ENCODE results near the gene WNT9B.
"Not testable (repeated sequence)": the region's sequence is repeated elsewhere in the genome, so short reads cannot be mapped to it uniquely, and the experiment has no call there.

Gene WNT9B

GRCh38 chr17:46916623-46917022 is 65.2 kb downstream of the WNT9B start:
- DNase-seq, result no peak

- DNase-seq, result no peak
These were observed 65.7 kb downstream of the WNT9B start for GRCh38 chr17:46917041-46917440.

GRCh38 chr17:46917516-46917915 is 66.1 kb downstream of the WNT9B start:
- no peak for DNase-seq

- not testable (repeated sequence) for DNase-seq
These were observed 70.6 kb downstream of the WNT9B start for GRCh38 chr17:46921962-46922361.

- no peak for DNase-seq
These were observed 71.1 kb downstream of the WNT9B start for GRCh38 chr17:46922487-46922803.

GRCh38 chr17:46922804-46923635 is 71.6 kb downstream of the WNT9B start, which contains the start of gene GOSR2:
TSS of gene GOSR2 (plus strand) at chr17:46923160. CDS start at chr17:46923193, 33 bp downstream.
- peak; percentile 78 for DNase-seq

- DNase-seq, result no peak
These were observed 73.9 kb downstream of the WNT9B start for GRCh38 chr17:46925185-46925868.

GRCh38 chr17:46928467-46929261 is 77.3 kb downstream of the WNT9B start:
- no peak for DNase-seq

GRCh38 chr17:46929413-46929812 is 78.0 kb downstream of the WNT9B start:
- DNase-seq, result no peak

GRCh38 chr17:46930051-46930450 is 78.7 kb downstream of the WNT9B start:
- no peak for DNase-seq

- DNase-seq, result no peak
These were observed 80.2 kb downstream of the WNT9B start for GRCh38 chr17:46931596-46931995.

GRCh38 chr17:46935658-46936266 is 84.4 kb downstream of the WNT9B start:
- DNase-seq, result no peak

Measured in DMS153 (cell line).